SK-N-MC (cell line): ENCODE measurements around the gene CRELD1.

Source experiments
- DNase-seq: peaks from one replicate; pipeline ENCODE4 v3.0.0-alpha.2; 2011; ENCODE audit warnings: low read depth, low spot score
- H3K27ac ChIP-seq: fragments of 200-600 bp; sonication (generic); 2 replicates; pipeline ENCODE4 v1.5.1; 2016; ENCODE audit warnings: mixed run types
- H3K36me3 ChIP-seq: fragments of 200-600 bp; sonication (generic); 2 replicates; pipeline ENCODE4 v1.6.1; 2017; ENCODE audit warnings: antibody characterized with exemption, low read length, mixed read lengths; ENCODE audit not compliant: insufficient read depth
- H3K4me3 ChIP-seq: fragments of 200-600 bp; sonication (generic); 2 replicates; pipeline ENCODE4 v1.5.1; 2016
- H3K9ac ChIP-seq: fragments of 200-600 bp; sonication (generic); 2 replicates; pipeline ENCODE4 v1.8.0; 2017; ENCODE audit warnings: mixed run types, mixed read lengths; ENCODE audit not compliant: insufficient read length
- H3K9me3 ChIP-seq: fragments of 200-600 bp; sonication (generic); 2 replicates; pipeline ENCODE4 v1.6.1; 2017; ENCODE audit warnings: low read depth, mild to moderate bottlenecking, antibody characterized with exemption, low read length, moderate library complexity, mixed read lengths
- EZH2 ChIP-seq: fragments of 200-600 bp; sonication (generic); IDR thresholded peaks from one replicate; pipeline ENCODE4 v1.6.1; 2017; ENCODE audit warnings: antibody characterized with exemption
- FOXP2 ChIP-seq: optimal IDR thresholded peaks from 2 replicates; pipeline ENCODE3; 2011; ENCODE audit warnings: mild to moderate bottlenecking, moderate library complexity; ENCODE audit not compliant: insufficient read depth; ENCODE audit errors: extremely low read length, control extremely low read depth
- POLR2AphosphoS5 ChIP-seq: IDR thresholded peaks from 2 replicates; pipeline ENCODE4 v1.6.1; 2012; ENCODE audit warnings: mild to moderate bottlenecking, low read depth, low read length, borderline replicate concordance

CRELD1 gene

GRCh38 chr3:9951962-9952805 lies 18.6 kb downstream of the CRELD1 start, which contains the start of gene PRRT3:
PRRT3 (minus strand) TSS chr3:9952408; CDS start chr3:9950115, 2,293 bp downstream.
- Histone ChIP-seq H3K36me3 (no peaks in the 10 kb centered on the region), H3K9ac (no peak within 1 kb of the TSS), H3K27ac (no peak within 1 kb of the TSS), H3K9me3 (no peaks in the 10 kb centered on the region), H3K4me3 (no peak within 1 kb of the TSS)
- TF ChIP-seq EZH2 (no peak), FOXP2 (no peak), POLR2AphosphoS5 (no peak)
- DNase-seq = no peak

GRCh38 chr3:9955067-9955502 lies 21.5 kb downstream of the CRELD1 start:
- no peak overlapping the region for H3K27ac ChIP-seq
- no peaks in the 10 kb centered on the region for H3K9me3 ChIP-seq
- no peak overlapping the region for H3K4me3 ChIP-seq
- no peaks in the 10 kb centered on the region for H3K36me3 ChIP-seq
- no peak for DNase-seq
- no peak overlapping the region for H3K9ac ChIP-seq
- TF ChIP-seq EZH2 (no peak), POLR2AphosphoS5 (no peak), FOXP2 (no peak)

GRCh38 chr3:9955611-9956352 lies 22.1 kb downstream of the CRELD1 start:
- Histone ChIP-seq H3K9ac (no peak overlapping the region), H3K27ac (no peak overlapping the region), H3K9me3 (no peaks in the 10 kb centered on the region), H3K4me3 (no peak overlapping the region), H3K36me3 (no peaks in the 10 kb centered on the region)
- DNase-seq = no peak
- TF ChIP-seq EZH2 (no peak), FOXP2 (no peak), POLR2AphosphoS5 (no peak)

GRCh38 chr3:9957214-9957613 lies 23.6 kb downstream of the CRELD1 start:
- H3K36me3 ChIP-seq = no peaks in the 10 kb centered on the region
- no peak overlapping the region for H3K9ac ChIP-seq
- H3K27ac ChIP-seq = no peak overlapping the region
- H3K9me3 ChIP-seq = no peaks in the 10 kb centered on the region
- no peak for DNase-seq
- TF ChIP-seq EZH2 (no peak), POLR2AphosphoS5 (no peak), FOXP2 (no peak)
- H3K4me3 ChIP-seq = no peak overlapping the region

- H3K9ac ChIP-seq = no peak overlapping the region
- no peak overlapping the region for H3K4me3 ChIP-seq
- H3K9me3 ChIP-seq = no peaks in the 10 kb centered on the region
- no peak for TF ChIP-seq EZH2
- no peak for TF ChIP-seq FOXP2
- TF ChIP-seq POLR2AphosphoS5 = no peak
- H3K27ac ChIP-seq = no peak overlapping the region
- DNase-seq = no peak
- peaks cover 15% of the 10 kb centered on the region; the same call in 1 of the 2 replicates for H3K36me3 ChIP-seq
These were observed 31.7 kb downstream of the CRELD1 start for GRCh38 chr3:9965200-9965875.

GRCh38 chr3:9966841-9967240 lies 33.2 kb downstream of the CRELD1 start:
- H3K36me3 ChIP-seq = peaks cover 17% of the 10 kb centered on the region; the same call in 1 of the 2 replicates
- no peak overlapping the region for H3K9ac ChIP-seq
- H3K27ac ChIP-seq = no peak overlapping the region
- TF ChIP-seq POLR2AphosphoS5 (no peak), FOXP2 (no peak), EZH2 (no peak)
- H3K9me3 ChIP-seq = no peaks in the 10 kb centered on the region
- no peak for DNase-seq
- H3K4me3 ChIP-seq = no peak overlapping the region

GRCh38 chr3:9969632-9970019 lies 36.0 kb downstream of the CRELD1 start:
- Histone ChIP-seq H3K9me3 (no peaks in the 10 kb centered on the region), H3K9ac (no peak overlapping the region), H3K36me3 (peaks cover 20% of the 10 kb centered on the region; the same call in 1 of the 2 replicates), H3K27ac (no peak overlapping the region), H3K4me3 (no peak overlapping the region)
- DNase-seq = no peak
- TF ChIP-seq EZH2 = no peak
- TF ChIP-seq POLR2AphosphoS5 = no peak
- TF ChIP-seq FOXP2 = no peak
